OCI-LY7 (cell line): ENCODE measurements around the gene ADPRHL1. TPM values are rescaled to one million over a fixed set of nuclear protein-coding genes. Genes with fewer than 3 reads are reported as not detected.

Source experiments
- BruUV-seq: library from RNA; stranded (reverse); fragments of 400-500 nt; replicated peaks from 2 replicates; lab custom pipeline; 2021; lab: Mats Ljungman, UMichigan
- CTCF ChIA-PET: fragments of 300-600 bp; sonication (Branson Sonifier 250); formaldehyde crosslinking; loops from one replicate; lab custom pipeline; 2022; ENCODE audit warnings: antibody characterized with exemption; ENCODE audit not compliant: unreplicated experiment; lab: Charles Lee
- POLR2A ChIA-PET: fragments of 300-600 bp; sonication (Branson Sonifier 250); formaldehyde crosslinking; loops from one replicate; lab custom pipeline; 2022; ENCODE audit warnings: antibody characterized with exemption; lab: Charles Lee
- DNase-seq: peaks from one replicate; pipeline ENCODE4 v3.0.0-alpha.2; 2015; ENCODE audit warnings: low spot score
- H2AFZ ChIP-seq: fragments of 200-600 bp; sonication (generic), shearing (Covaris generic); 2 replicates; pipeline ENCODE4 v1.6.1; 2014; ENCODE audit warnings: mild to moderate bottlenecking, antibody characterized with exemption, low read length, moderate library complexity
- H3K27ac ChIP-seq: fragments of 200-600 bp; sonication (generic); 2 replicates; pipeline ENCODE4 v1.5.1; 2014; ENCODE audit warnings: mixed run types, low read depth, mild to moderate bottlenecking, moderate library complexity, low read length, inconsistent platforms; ENCODE audit not compliant: poor library complexity, severe bottlenecking
- H3K36me3 ChIP-seq: fragments of 200-600 bp; sonication (generic); 2 replicates; pipeline ENCODE4 v1.6.1; 2014; ENCODE audit warnings: mild to moderate bottlenecking, antibody characterized with exemption, low read length, moderate library complexity, mixed read lengths; ENCODE audit not compliant: insufficient read depth
- H3K4me1 ChIP-seq: fragments of 200-600 bp; sonication (generic); 2 replicates; pipeline ENCODE4 v1.5.1; 2014; ENCODE audit warnings: mild to moderate bottlenecking, low read length; ENCODE audit not compliant: insufficient read depth, poor library complexity, severe bottlenecking
- H3K4me2 ChIP-seq: fragments of 200-600 bp; sonication (generic); 2 replicates; pipeline ENCODE4 v1.6.1; 2014; ENCODE audit warnings: mild to moderate bottlenecking, low read length
- H3K4me3 ChIP-seq: fragments of 200-600 bp; sonication (generic); 2 replicates; pipeline ENCODE4 v1.5.1; 2014; ENCODE audit warnings: mild to moderate bottlenecking, low read depth, low read length; ENCODE audit not compliant: poor library complexity, severe bottlenecking
- H3K79me2 ChIP-seq: fragments of 200-600 bp; sonication (generic); 2 replicates; pipeline ENCODE4 v1.6.1; 2016; ENCODE audit warnings: low read depth, mild to moderate bottlenecking, low read length, moderate library complexity, mixed read lengths; ENCODE audit not compliant: insufficient read depth
- H3K9me2 ChIP-seq: fragments of 200-600 bp; sonication (generic); 2 replicates; pipeline ENCODE4 v1.6.1; 2016; ENCODE audit warnings: mild to moderate bottlenecking, low read length, mixed read lengths; ENCODE audit not compliant: insufficient read depth
- H3K9me3 ChIP-seq: fragments of 200-600 bp; sonication (generic); 2 replicates; pipeline ENCODE4 v1.6.1; 2014; ENCODE audit warnings: mild to moderate bottlenecking, mixed run types, low read length, mixed read lengths
- H4K20me1 ChIP-seq: fragments of 200-600 bp; sonication (generic); 2 replicates; pipeline ENCODE4 v1.6.1; 2014; ENCODE audit warnings: mild to moderate bottlenecking, antibody characterized with exemption, low read length, moderate library complexity, mixed read lengths; ENCODE audit not compliant: insufficient read depth
- EZH2phosphoT487 ChIP-seq: fragments of 200-600 bp; sonication (generic); IDR thresholded peaks from 2 replicates; pipeline ENCODE4 v1.6.1; 2018; ENCODE audit warnings: low read depth, borderline replicate concordance, mild to moderate bottlenecking, mixed run types, antibody characterized with exemption, low read length, moderate library complexity, mixed read lengths
- intact Hi-C: fragments of 100-400 bp; cut with micrococcal nuclease; formaldehyde crosslinking; loops from one replicate; pipeline ENCODE4 v1.10.0; 2022; ENCODE audit not compliant: unreplicated experiment
- total RNA-seq, 2 experiments: library from RNA; depleted of rRNA in 1 of 2; stranded (reverse); fragments of >200 nt in 1 of 2; shearing (Covaris generic) in 1 of 2; gene quantifications; 2 replicates each; pipeline ENCODE4 v1.2.3, GENCODE V29; 2014 to 2022
- TF ChIP-seq, protein P1 (sequence below): fragments of 200-600 bp; sonication (generic); conservative IDR thresholded peaks from 2 replicates; pipeline ENCODE4 v1.5.1; 2014; ENCODE audit warnings: mild to moderate bottlenecking, antibody characterized with exemption, low read length, moderate library complexity, mixed read lengths

ADPRHL1 gene
- total RNA-seq, 2 experiments from 2014 or later, result 2.5 to 6.2 TPM

DNA sequence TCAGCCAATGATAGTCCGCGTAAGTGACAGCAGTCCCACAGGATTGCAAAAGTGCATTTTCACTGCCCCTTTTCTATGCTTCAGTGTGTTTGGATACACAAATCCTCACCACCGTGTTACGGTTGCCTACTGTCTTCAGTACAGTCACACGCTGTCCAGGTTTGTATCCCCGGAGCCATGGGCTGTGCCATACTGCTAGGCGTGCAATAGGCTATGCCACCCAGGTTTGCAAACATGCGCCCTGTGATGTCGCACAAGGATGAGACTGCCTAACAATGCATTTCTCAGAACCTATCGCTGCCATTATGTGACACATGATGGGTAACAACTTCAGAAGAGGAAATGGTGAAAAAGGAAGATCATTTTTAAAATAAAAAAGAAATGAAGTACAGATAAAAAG is 16.8 kb upstream of the ADPRHL1 start:
- no peak for TF ChIP-seq EZH2phosphoT487
- TF ChIP-seq, protein P1, sequence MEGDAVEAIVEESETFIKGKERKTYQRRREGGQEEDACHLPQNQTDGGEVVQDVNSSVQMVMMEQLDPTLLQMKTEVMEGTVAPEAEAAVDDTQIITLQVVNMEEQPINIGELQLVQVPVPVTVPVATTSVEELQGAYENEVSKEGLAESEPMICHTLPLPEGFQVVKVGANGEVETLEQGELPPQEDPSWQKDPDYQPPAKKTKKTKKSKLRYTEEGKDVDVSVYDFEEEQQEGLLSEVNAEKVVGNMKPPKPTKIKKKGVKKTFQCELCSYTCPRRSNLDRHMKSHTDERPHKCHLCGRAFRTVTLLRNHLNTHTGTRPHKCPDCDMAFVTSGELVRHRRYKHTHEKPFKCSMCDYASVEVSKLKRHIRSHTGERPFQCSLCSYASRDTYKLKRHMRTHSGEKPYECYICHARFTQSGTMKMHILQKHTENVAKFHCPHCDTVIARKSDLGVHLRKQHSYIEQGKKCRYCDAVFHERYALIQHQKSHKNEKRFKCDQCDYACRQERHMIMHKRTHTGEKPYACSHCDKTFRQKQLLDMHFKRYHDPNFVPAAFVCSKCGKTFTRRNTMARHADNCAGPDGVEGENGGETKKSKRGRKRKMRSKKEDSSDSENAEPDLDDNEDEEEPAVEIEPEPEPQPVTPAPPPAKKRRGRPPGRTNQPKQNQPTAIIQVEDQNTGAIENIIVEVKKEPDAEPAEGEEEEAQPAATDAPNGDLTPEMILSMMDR, result no peak
- Histone ChIP-seq H3K4me1 (no peaks in the 10 kb centered on the region), H3K9me2 (no peaks in the 10 kb centered on the region), H3K9me3 (no peaks in the 10 kb centered on the region), H3K79me2 (no peaks in the 10 kb centered on the region), H3K4me2 (no peak overlapping the region), H4K20me1 (no peaks in the 10 kb centered on the region), H2AFZ (no peak overlapping the region), H3K4me3 (no peak overlapping the region), H3K27ac (no peak overlapping the region), H3K36me3 (peaks cover 12% of the 10 kb centered on the region; the same call in 1 of the 2 replicates)
- CTCF ChIA-PET, result no interaction called here
- intact Hi-C loops, result no loop called here
- POLR2A ChIA-PET, result no interaction called here
- no TSS peak for BruUV-seq
- DNase-seq, result no peak

DNA sequence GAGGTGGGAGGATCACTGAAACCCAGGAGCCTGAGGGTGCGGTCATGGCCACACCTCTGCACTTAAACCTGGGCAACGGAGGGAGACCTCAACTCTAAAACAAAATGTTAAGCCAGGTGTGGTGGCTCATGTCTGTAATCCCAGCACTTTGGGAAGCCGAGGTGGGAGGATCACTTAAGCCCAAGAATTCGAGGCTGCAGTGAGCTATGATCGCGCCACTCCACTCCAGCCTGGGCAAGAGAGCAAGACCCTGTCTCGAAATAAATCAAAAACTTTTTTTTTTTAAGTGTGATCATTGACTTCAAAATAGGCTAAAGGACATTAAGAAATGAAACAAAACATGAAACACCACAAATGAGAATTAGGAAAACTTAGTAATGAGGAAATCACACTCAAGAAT is 16.3 kb upstream of the ADPRHL1 start:
- no peak overlapping the region for H3K27ac ChIP-seq
- ChIA-PET CTCF (no interaction called here), POLR2A (no interaction called here)
- H3K9me3 ChIP-seq, result no peaks in the 10 kb centered on the region
- peaks cover 12% of the 10 kb centered on the region; the same call in 1 of the 2 replicates for H3K36me3 ChIP-seq
- no peak for TF ChIP-seq EZH2phosphoT487
- TF ChIP-seq, protein P1, result no peak
- H4K20me1 ChIP-seq, result no peaks in the 10 kb centered on the region
- H3K4me3 ChIP-seq, result no peak overlapping the region
- H2AFZ ChIP-seq, result no peak overlapping the region
- no peaks in the 10 kb centered on the region for H3K79me2 ChIP-seq
- no peaks in the 10 kb centered on the region for H3K4me1 ChIP-seq
- no TSS peak for BruUV-seq
- no peak overlapping the region for H3K4me2 ChIP-seq
- intact Hi-C loops, result no loop called here
- no peaks in the 10 kb centered on the region for H3K9me2 ChIP-seq
- no peak for DNase-seq

DNA sequence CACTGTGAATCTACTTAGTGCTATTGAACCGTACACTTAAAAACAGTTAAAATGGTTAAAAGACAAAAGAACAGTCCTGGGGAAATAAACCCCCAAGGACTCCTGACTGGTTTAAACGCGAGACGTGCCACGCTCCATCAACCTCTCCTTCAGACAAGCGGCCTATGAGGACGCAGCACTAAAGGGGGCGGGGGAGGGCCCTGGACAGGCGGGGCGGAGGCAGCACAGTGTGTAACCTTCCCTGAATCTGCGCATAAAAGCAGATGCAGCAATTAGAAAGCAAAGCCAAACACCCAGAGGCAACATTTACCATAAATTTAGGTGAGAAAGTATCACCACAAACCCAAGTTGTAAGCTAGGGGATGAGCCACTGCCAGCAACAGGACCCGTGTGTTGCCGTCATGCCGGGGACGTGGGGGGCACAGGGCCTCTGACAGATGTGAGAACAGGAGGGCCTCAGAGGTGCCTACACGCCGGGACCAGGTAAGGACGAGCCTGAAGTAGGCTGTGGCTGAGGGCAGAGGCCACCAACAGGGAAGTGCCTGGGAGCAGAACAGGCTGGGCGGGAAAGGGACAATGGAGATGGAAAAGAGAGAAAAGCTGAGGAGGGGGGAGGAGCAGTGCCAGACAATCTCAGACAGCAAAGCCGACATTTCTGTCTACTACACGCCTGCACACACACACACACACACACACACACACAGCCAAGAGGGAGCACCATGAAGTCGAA is 15.3 kb upstream of the ADPRHL1 start:
- H3K4me1 ChIP-seq, result no peaks in the 10 kb centered on the region
- intact Hi-C loops, result no loop called here
- H3K9me3 ChIP-seq, result no peaks in the 10 kb centered on the region
- H3K4me2 ChIP-seq, result no peak overlapping the region
- H4K20me1 ChIP-seq, result no peaks in the 10 kb centered on the region
- POLR2A ChIA-PET, result no interaction called here
- no peaks in the 10 kb centered on the region for H3K9me2 ChIP-seq
- H3K4me3 ChIP-seq, result no peak overlapping the region
- H2AFZ ChIP-seq, result no peak overlapping the region
- H3K27ac ChIP-seq, result no peak overlapping the region
- no peaks in the 10 kb centered on the region for H3K79me2 ChIP-seq
- CTCF ChIA-PET, result no interaction called here
- H3K36me3 ChIP-seq, result peaks cover 12% of the 10 kb centered on the region; the same call in 1 of the 2 replicates
- BruUV-seq, result no TSS peak
- no peak for DNase-seq
- TF ChIP-seq EZH2phosphoT487, result no peak
- TF ChIP-seq, protein P1, result no peak
